UCSD-AML1 (cell line): ENCODE data around the gene ZBTB7C.

ENCODE experiments used
- DNase-seq: peaks from one replicate; lab custom pipeline; 2025; ENCODE audit not compliant: unreplicated experiment; lab: John Stamatoyannopoulos, UW

Gene ZBTB7C

GRCh38 chr18:48046843-48047242, 362.3 kb downstream of the ZBTB7C start:
- DNase-seq = no peak

- no peak for DNase-seq
These were observed 363.4 kb downstream of the ZBTB7C start for GRCh38 chr18:48045744-48046143.

GRCh38 chr18:48044944-48045343, 364.2 kb downstream of the ZBTB7C start:
- DNase-seq = no peak

GRCh38 chr18:48043166-48043565, 366.0 kb downstream of the ZBTB7C start:
- no peak for DNase-seq

GRCh38 chr18:48042431-48042830, 366.8 kb downstream of the ZBTB7C start:
- no peak for DNase-seq

- no peak for DNase-seq
These were observed 368.6 kb downstream of the ZBTB7C start for GRCh38 chr18:48040457-48041110.

- no peak for DNase-seq
These were observed 369.4 kb downstream of the ZBTB7C start for GRCh38 chr18:48039769-48040215.

- no peak for DNase-seq
These were observed 370.5 kb downstream of the ZBTB7C start for GRCh38 chr18:48038636-48039035.

- peak; percentile 55 for DNase-seq
These were observed 371.5 kb downstream of the ZBTB7C start for GRCh38 chr18:48037481-48038271.

GRCh38 chr18:48036641-48037421, 372.4 kb downstream of the ZBTB7C start:
- DNase-seq = no peak

GRCh38 chr18:48036226-48036625, 373.0 kb downstream of the ZBTB7C start:
- no peak for DNase-seq

GRCh38 chr18:48035556-48035860, 373.7 kb downstream of the ZBTB7C start:
- no peak for DNase-seq

GRCh38 chr18:48034651-48035555, 374.3 kb downstream of the ZBTB7C start:
- DNase-seq = no peak

- DNase-seq = no peak
These were observed 375.2 kb downstream of the ZBTB7C start for GRCh38 chr18:48033790-48034650.

- no peak for DNase-seq
These were observed 376.1 kb downstream of the ZBTB7C start for GRCh38 chr18:48032876-48033789.

GRCh38 chr18:48031641-48032040, 377.5 kb downstream of the ZBTB7C start:
- DNase-seq = no peak

- DNase-seq = no peak
These were observed 378.3 kb downstream of the ZBTB7C start for GRCh38 chr18:48030616-48031480.
